Panc1 (cell line): ENCODE measurements around the gene NEU1. TPM values are rescaled to one million over a fixed set of nuclear protein-coding genes. Genes with fewer than 3 reads are reported as not detected.
A peak's percentile ranks its signal among the peaks of the same experiment; 100 is the strongest.
"Not testable (repeated sequence)": the region's sequence is repeated elsewhere in the genome, so short reads cannot be mapped to it uniquely, and the experiment has no call there.

Source experiments
- ATAC-seq: fragments of 200-7000 bp; cut with Tn5 transposase; 2 replicates; pipeline ENCODE4 v1.9.1; 2020; ENCODE audit warnings: mild to moderate bottlenecking, moderate library complexity
- BruUV-seq: library from RNA; stranded (reverse); fragments of 400-500 nt; replicated peaks from 2 replicates; lab custom pipeline; 2021; lab: Mats Ljungman, UMichigan
- CTCF ChIA-PET: fragments of 300-600 bp; sonication (Branson Sonifier 250); formaldehyde crosslinking; loops from one replicate; lab custom pipeline; 2022; ENCODE audit warnings: antibody characterized with exemption; lab: Charles Lee
- POLR2A ChIA-PET: fragments of 300-600 bp; sonication (Branson Sonifier 250); formaldehyde crosslinking; loops from one replicate; lab custom pipeline; 2022; ENCODE audit warnings: antibody characterized with exemption; lab: Charles Lee
- DNase-seq: peaks from one replicate; pipeline ENCODE4 v3.0.0-alpha.2; 2010; ENCODE audit warnings: low read depth, low spot score
- H3K27ac ChIP-seq: 2 replicates; pipeline ENCODE4 v1.5.1; 2011; ENCODE audit warnings: mild to moderate bottlenecking, low read length, inconsistent platforms
- H3K27me3 ChIP-seq: fragments of 200-500 bp; sonication (Bioruptor generic); 2 replicates; pipeline ENCODE4 v1.6.0; 2014; ENCODE audit warnings: low read length, inconsistent platforms; ENCODE audit not compliant: control insufficient read depth, insufficient read depth
- H3K36me3 ChIP-seq: fragments of 200-500 bp; sonication (Bioruptor generic); 2 replicates; pipeline ENCODE4 v1.5.1; 2014; ENCODE audit warnings: inconsistent platforms, mild to moderate bottlenecking, low read length, moderate library complexity; ENCODE audit not compliant: control insufficient read depth, insufficient read depth
- H3K4me1 ChIP-seq: 2 replicates; pipeline ENCODE4 v1.5.1; 2011; ENCODE audit warnings: inconsistent platforms, mild to moderate bottlenecking, low read length, moderate library complexity; ENCODE audit not compliant: control insufficient read depth, insufficient read depth
- H3K4me3 ChIP-seq, 2 experiments: 2 replicates each; pipeline ENCODE4 v1.5.1; 2011 to 2012; ENCODE audit warnings: low read depth in 2 of 2, low read length in 2 of 2, mild to moderate bottlenecking in 2 of 2, inconsistent platforms in 1 of 2, moderate library complexity in 1 of 2
- H3K9me3 ChIP-seq: fragments of 200-500 bp; sonication (Bioruptor generic); 2 replicates; pipeline ENCODE4 v1.5.1; 2014; ENCODE audit warnings: low read depth, mild to moderate bottlenecking, inconsistent platforms, low read length, moderate library complexity; ENCODE audit not compliant: control insufficient read depth, insufficient read depth
- CTCF ChIP-seq: fragments of 450-650 bp; IDR thresholded peaks from 2 replicates; pipeline ENCODE4 v1.5.1; 2017; ENCODE audit warnings: mild to moderate bottlenecking
- POLR2AphosphoS5 ChIP-seq: IDR thresholded peaks from 2 replicates; pipeline ENCODE4 v1.6.1; 2012; ENCODE audit warnings: mild to moderate bottlenecking, low read depth, low read length, moderate library complexity
- REST ChIP-seq, 2 experiments: IDR thresholded peaks; 2 replicates each; pipeline ENCODE4 v1.6.1; 2011 to 2012; ENCODE audit warnings: low read depth in 2 of 2, control low read depth in 1 of 2, low read length in 1 of 2, mild to moderate bottlenecking in 1 of 2, moderate library complexity in 1 of 2; ENCODE audit not compliant: insufficient read depth in 1 of 2
- SIN3A ChIP-seq: IDR thresholded peaks from 2 replicates; pipeline ENCODE4 v1.6.1; 2012; ENCODE audit warnings: low read depth, mild to moderate bottlenecking, low read length, moderate library complexity, borderline replicate concordance; ENCODE audit not compliant: insufficient read depth
- TCF7L2 ChIP-seq: IDR thresholded peaks from 2 replicates; pipeline ENCODE4 v1.6.1; 2011; ENCODE audit warnings: mild to moderate bottlenecking, low read depth, low read length, inconsistent platforms
- in situ Hi-C: cut with HindIII; loops from 2 replicates; pipeline ENCODE4 v1.10.0; 2016; ENCODE audit warnings: low sequenced_read_pairs, low pct_unique_long_range_greater_than_20kb
- intact Hi-C: fragments of 100-400 bp; cut with micrococcal nuclease; formaldehyde crosslinking; loops from one replicate; pipeline ENCODE4 v1.10.0; 2022; ENCODE audit not compliant: unreplicated experiment
- total RNA-seq: library from RNA; stranded (reverse); gene quantifications from one replicate; pipeline ENCODE4 v1.2.1, GENCODE V29; 2021; ENCODE audit not compliant: unreplicated experiment

NEU1 gene
- total RNA-seq, 1 experiment from 2014 or later = 111 TPM

- intact Hi-C loops = no loop called here
- peak; percentile 35; the same call in 1 of the 2 replicates for ATAC-seq
Observed at GRCh38 chr6:31908791-31909190, 46.2 kb upstream of the NEU1 start.

GRCh38 chr6:31908255-31908654, 45.6 kb upstream of the NEU1 start:
- H3K4me3 ChIP-seq, DNase-seq, H3K4me1 ChIP-seq, in situ Hi-C loops, H3K36me3 ChIP-seq, intact Hi-C loops, H3K27ac ChIP-seq, BruUV-seq, H3K9me3 ChIP-seq, POLR2A ChIA-PET, ATAC-seq, H3K27me3 ChIP-seq: not testable (repeated sequence)
- CTCF ChIA-PET = interaction anchor here (0.6 kb wide), 1 partner anchor 145 kb away, joined by 6 read pairs; no protein-coding TSS in a partner anchor

More at GRCh38 chr6:31908791-31909190, 46.2 kb upstream of the NEU1 start:
- Histone ChIP-seq H3K4me1 (peaks cover 4% of the 10 kb centered on the region; the same call in 1 of the 2 replicates), H3K27ac (no peak overlapping the region), H3K4me3 (no peak overlapping the region), H3K27me3 (no peaks in the 10 kb centered on the region), H3K9me3 (no peaks in the 10 kb centered on the region), H3K36me3 (no peaks in the 10 kb centered on the region)
- POLR2A ChIA-PET = interaction anchor here (0.7 kb wide), 1 partner anchor 180 kb away, joined by 3 read pairs; the partner anchor contains the start of gene DDAH2
- DNase-seq = no peak
- CTCF ChIA-PET = interaction anchor here (0.6 kb wide), 1 partner anchor 100 kb away, joined by 3 read pairs; no protein-coding TSS in a partner anchor
- TF ChIP-seq REST (IDR thresholded peaks at IDR 0.05; ENCODE audit: insufficient read depth in 1 of 2, low read depth in 2 of 2, low read length in 1 of 2) (no peak), SIN3A (no peak), POLR2AphosphoS5 (no peak), CTCF (no peak), TCF7L2 (no peak)
- BruUV-seq = no TSS peak
- in situ Hi-C loops = no loop called here

- in situ Hi-C loops = no loop called here
- ATAC-seq = no peak
- H3K4me1 ChIP-seq = peaks cover 10% of the 10 kb centered on the region
Observed at GRCh38 chr6:31907158-31907813, 44.7 kb upstream of the NEU1 start.

More at GRCh38 chr6:31907158-31907813, 44.7 kb upstream of the NEU1 start:
- no peaks in the 10 kb centered on the region for H3K9me3 ChIP-seq
- intact Hi-C loops = no loop called here
- TF ChIP-seq REST (IDR thresholded peaks at IDR 0.05; ENCODE audit: insufficient read depth in 1 of 2, low read depth in 2 of 2, low read length in 1 of 2) = no peak
- no peak for TF ChIP-seq POLR2AphosphoS5
- TF ChIP-seq SIN3A = no peak
- no peak for TF ChIP-seq CTCF
- no peak for TF ChIP-seq TCF7L2
- ChIA-PET POLR2A (no interaction called here), CTCF (no interaction called here)
- no TSS peak for BruUV-seq
- H3K4me3 ChIP-seq = no peak overlapping the region
- H3K27me3 ChIP-seq = no peaks in the 10 kb centered on the region
- no peak overlapping the region for H3K27ac ChIP-seq
- no peaks in the 10 kb centered on the region for H3K36me3 ChIP-seq
- no peak for DNase-seq
